ENCODE results near the gene RNF130. TPM values are rescaled to one million over a fixed set of nuclear protein-coding genes. Genes with fewer than 3 reads are reported as not detected.

RNF130 gene
- total RNA-seq, 6 experiments from 2014 or later, result 66.7 to 119 (median 89.9) TPM

GRCh38 chr5:179909224-179909623 is 162.3 kb downstream of the RNF130 start:
- Histone ChIP-seq H3K27ac (no peak overlapping the region), H3K9me3 (no peaks in the 10 kb centered on the region), H3K4me3 (no peak overlapping the region), H3K4me1 (peaks cover 0 to 15% (median 0%) of the 10 kb centered on the region in 4 donors), H3K36me3 (peaks cover 0 to 5% (median 0%) of the 10 kb centered on the region in 4 donors), H3K27me3 (no peaks in the 10 kb centered on the region)
- TF ChIP-seq CTCF (IDR thresholded peaks at IDR 0.05) (no peak), POLR2A (IDR thresholded peaks at IDR 0.05) (no peak)
- WGBS (ENCODE audit: insufficient coverage, low coverage, low lambda C conversion rate, missing lambda C conversion rate), result 89% methylated on average over 6 of the region's 6 CpGs
- no peak for ATAC-seq
- DNase-seq, result no peak
- intact Hi-C loops (cut with DNase I), result no loop called here

GRCh38 chr5:179908528-179908927 is 163.0 kb downstream of the RNF130 start:
- ATAC-seq (peak in 1 of 4 donors; percentile 11), DNase-seq (peak in 1 of 3 donors; percentile 40)
- Histone ChIP-seq H3K9me3 (no peaks in the 10 kb centered on the region), H3K27me3 (no peaks in the 10 kb centered on the region), H3K4me3 (peak overlapping the region in 2 of 3 donors; percentile 65 to 71), H3K4me1 (peaks cover 0 to 15% (median 0%) of the 10 kb centered on the region in 4 donors), H3K27ac (peak overlapping the region in 2 of 3 donors; percentile 47 to 55), H3K36me3 (peaks cover 0 to 5% (median 0%) of the 10 kb centered on the region in 4 donors)
- TF ChIP-seq POLR2A (IDR thresholded peaks at IDR 0.05) (no peak), CTCF (IDR thresholded peaks at IDR 0.05) (no peak)
- WGBS (ENCODE audit: insufficient coverage, low coverage, low lambda C conversion rate, missing lambda C conversion rate), result 75% methylated on average over 6 of the region's 16 CpGs
- intact Hi-C loops (cut with DNase I), result no loop called here

- TF ChIP-seq POLR2A (IDR thresholded peaks at IDR 0.05), result peak; percentile 28
- TF ChIP-seq CTCF (IDR thresholded peaks at IDR 0.05), result peak; percentile 22 to 94 (median 48)
- intact Hi-C loops (cut with DNase I), result no loop called here
- Histone ChIP-seq H3K9me3 (no peaks in the 10 kb centered on the region), H3K4me1 (peaks cover 0 to 15% (median 0%) of the 10 kb centered on the region in 4 donors), H3K27ac (peak within 1 kb of the TSS; percentile 35 to 55 (median 47)), H3K4me3 (peak within 1 kb of the TSS; percentile 53 to 71 (median 65)), H3K36me3 (peaks cover 0 to 5% (median 0%) of the 10 kb centered on the region in 4 donors), H3K27me3 (no peaks in the 10 kb centered on the region)
- peak; percentile 89 to 97 (median 92) for ATAC-seq
- peak; percentile 82 to 83 (median 82) for DNase-seq
- 2% methylated on average over 27 of the region's 105 CpGs for WGBS (ENCODE audit: insufficient coverage, low coverage, low lambda C conversion rate, missing lambda C conversion rate)
These were observed 163.8 kb downstream of the RNF130 start, which contains the start of gene TBC1D9B for GRCh38 chr5:179907556-179908324. TBC1D9B (minus strand) TSS chr5:179907897; CDS start chr5:179907821, 76 bp downstream.

- peak in 2 of 3 donors; percentile 43 to 62 for DNase-seq
These were observed 164.6 kb downstream of the RNF130 start for GRCh38 chr5:179906795-179907555.

More at GRCh38 chr5:179906795-179907555, 164.6 kb downstream of the RNF130 start:
- Histone ChIP-seq H3K4me3 (peak overlapping the region; percentile 53 to 71 (median 65)), H3K36me3 (peaks cover 0 to 9% (median 0%) of the 10 kb centered on the region in 4 donors), H3K27me3 (no peaks in the 10 kb centered on the region), H3K27ac (peak overlapping the region in 2 of 3 donors; percentile 36), H3K4me1 (peaks cover 0 to 15% (median 0%) of the 10 kb centered on the region in 4 donors), H3K9me3 (no peaks in the 10 kb centered on the region)
- ATAC-seq, result peak; percentile 23 to 47 (median 34)
- 0% methylated on average over 6 of the region's 50 CpGs for WGBS (ENCODE audit: insufficient coverage, low coverage, low lambda C conversion rate, missing lambda C conversion rate)
- intact Hi-C loops (cut with DNase I), result no loop called here
- TF ChIP-seq CTCF (IDR thresholded peaks at IDR 0.05), result no peak
- TF ChIP-seq POLR2A (IDR thresholded peaks at IDR 0.05), result no peak
